GM20000 (cell line): ENCODE results near the gene PLEKHG4B.

ENCODE experiments used
- DNase-seq: peaks from one replicate; pipeline ENCODE4 v3.0.0; 2012; ENCODE audit warnings: low spot score
- CTCF ChIP-seq: IDR thresholded peaks from 2 replicates; pipeline ENCODE4 v1.5.1; 2012; ENCODE audit warnings: mild to moderate bottlenecking, control low read depth; ENCODE audit errors: extremely low read depth, missing control alignments

Gene PLEKHG4B

GRCh38 chr5:121432-121831 lies 29.5 kb downstream of the PLEKHG4B start:
- TF ChIP-seq CTCF, result no peak
- no peak for DNase-seq

DNA sequence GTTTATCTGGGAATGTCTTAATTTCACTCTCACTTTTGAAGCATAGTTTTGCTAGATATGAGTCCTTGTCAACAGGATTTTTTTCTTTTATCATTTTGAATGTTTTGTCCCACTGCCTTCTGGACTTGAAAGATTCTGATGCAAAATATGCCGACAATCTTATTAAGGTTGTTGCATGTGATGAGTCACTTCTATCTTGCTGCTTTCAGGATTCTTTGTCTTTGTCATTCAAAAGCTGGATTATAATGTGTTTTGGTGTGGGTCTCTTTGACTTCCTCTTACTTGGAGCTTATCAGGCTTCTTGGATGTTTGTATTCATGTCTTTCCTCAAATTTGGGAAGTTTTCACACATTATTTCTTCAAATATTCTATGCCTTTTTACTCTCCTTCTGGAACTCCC lies 33.8 kb downstream of the PLEKHG4B start:
- DNase-seq, result no peak
- TF ChIP-seq CTCF, result no peak

- DNase-seq, result no peak
- no peak for TF ChIP-seq CTCF
Observed at GRCh38 chr5:126806-127205, 34.8 kb downstream of the PLEKHG4B start.

DNA sequence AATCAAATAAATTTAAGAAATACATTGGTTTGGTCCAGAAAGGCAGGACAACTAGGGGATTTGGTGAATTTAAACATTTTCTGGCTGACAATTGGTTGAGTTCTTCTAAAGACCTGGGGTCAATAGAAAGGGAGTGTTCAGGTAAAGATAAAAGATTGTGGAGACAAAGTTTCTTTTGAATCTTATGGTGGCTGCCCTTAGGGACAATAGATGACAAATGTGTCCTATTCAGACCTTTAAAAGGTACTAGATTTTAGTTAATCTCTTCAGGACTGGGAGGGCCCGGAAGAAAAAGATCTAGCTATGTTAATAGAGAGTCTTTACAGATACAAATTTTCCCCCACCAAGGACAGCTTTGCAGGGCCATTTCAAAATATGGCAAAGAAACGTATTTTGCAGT lies 35.9 kb downstream of the PLEKHG4B start:
- no peak for TF ChIP-seq CTCF
- no peak for DNase-seq

GRCh38 chr5:128446-128845 lies 36.5 kb downstream of the PLEKHG4B start:
- no peak for TF ChIP-seq CTCF
- no peak for DNase-seq

GRCh38 chr5:129148-129547 lies 37.2 kb downstream of the PLEKHG4B start:
- TF ChIP-seq CTCF, result no peak
- no peak for DNase-seq

DNA sequence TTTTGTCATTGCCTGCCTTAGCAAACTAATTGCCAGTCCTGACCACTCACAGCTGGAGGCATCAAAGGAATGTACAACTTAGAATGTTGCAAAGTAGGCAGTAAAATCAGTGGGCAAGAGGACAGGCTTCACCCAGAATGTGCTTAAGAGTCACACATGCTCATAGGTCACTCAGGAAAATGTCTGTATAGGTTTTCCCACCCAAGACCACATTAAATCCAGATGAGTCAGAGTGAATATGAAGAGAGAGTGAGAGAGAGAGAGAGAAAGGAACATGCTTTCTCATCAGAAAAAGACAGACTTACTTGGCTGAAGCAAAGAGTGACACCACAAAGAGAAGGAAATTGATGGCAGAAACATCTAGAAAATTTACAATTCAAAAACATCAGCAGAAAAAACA lies 37.9 kb downstream of the PLEKHG4B start:
- no peak for TF ChIP-seq CTCF
- no peak for DNase-seq

DNA sequence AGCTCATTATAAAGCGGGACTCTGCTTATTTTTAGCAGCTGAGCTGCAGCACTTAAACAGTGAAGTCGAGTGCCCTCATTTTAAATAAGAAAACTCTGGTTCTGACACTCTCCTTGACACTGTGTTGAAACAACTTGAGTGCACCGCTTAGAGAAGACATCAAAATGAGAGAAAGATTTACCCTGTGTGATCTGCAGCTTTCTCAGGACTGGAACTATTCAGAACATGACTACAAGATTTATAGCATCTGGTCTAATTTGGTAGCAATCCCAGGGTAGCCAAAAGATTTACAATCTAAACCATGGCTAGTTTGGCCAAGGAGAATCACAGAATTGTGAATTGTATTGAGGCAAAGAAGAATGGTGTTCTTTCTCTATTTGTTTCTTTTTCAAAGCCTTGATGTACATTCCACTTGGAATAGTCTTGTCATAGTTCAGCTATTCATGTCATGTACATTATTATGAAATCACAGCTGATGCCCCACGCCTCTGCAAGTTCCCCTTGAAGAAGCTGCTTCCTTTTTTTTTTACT lies 38.7 kb downstream of the PLEKHG4B start:
- DNase-seq, result no peak
- no peak for TF ChIP-seq CTCF
